B cell (primary cell): ENCODE measurements around the gene USE1.

ENCODE experiments used
- CTCF ChIP-seq: fragments of 200-600 bp; IDR thresholded peaks from one replicate; pipeline ENCODE4 v1.8.0; 2022; ENCODE audit warnings: antibody characterized with exemption, mild to moderate bottlenecking
- EZH2 ChIP-seq: IDR thresholded peaks from 2 replicates; pipeline ENCODE4 v1.6.1; 2012; ENCODE audit warnings: borderline replicate concordance, low read depth, mild to moderate bottlenecking, moderate library complexity, low read length; ENCODE audit not compliant: insufficient read depth, poor library complexity, severe bottlenecking

DNA sequence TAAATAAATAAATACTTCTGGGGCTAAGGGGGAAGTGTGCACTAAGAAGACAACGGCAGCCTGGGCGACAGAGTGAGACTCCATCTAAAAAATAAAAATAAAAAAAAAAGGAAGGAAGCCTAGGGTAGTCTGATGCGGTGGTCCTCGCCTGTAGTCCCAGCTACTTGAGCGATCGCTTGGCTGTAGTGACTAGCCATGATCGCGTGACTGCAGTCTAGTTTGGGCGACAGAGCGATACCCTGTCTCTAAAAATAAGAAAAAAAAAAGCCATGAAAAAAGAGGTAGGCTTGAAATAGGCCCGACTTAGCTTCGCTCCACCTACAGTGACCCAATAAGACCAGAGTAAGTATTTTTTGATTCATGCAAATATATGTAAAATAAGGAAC, 51.4 kb downstream of the USE1 start:
- TF ChIP-seq CTCF (no peak), EZH2 (no peak)
